ENCODE measurements around the gene BNIP2.

Gene BNIP2

DNA sequence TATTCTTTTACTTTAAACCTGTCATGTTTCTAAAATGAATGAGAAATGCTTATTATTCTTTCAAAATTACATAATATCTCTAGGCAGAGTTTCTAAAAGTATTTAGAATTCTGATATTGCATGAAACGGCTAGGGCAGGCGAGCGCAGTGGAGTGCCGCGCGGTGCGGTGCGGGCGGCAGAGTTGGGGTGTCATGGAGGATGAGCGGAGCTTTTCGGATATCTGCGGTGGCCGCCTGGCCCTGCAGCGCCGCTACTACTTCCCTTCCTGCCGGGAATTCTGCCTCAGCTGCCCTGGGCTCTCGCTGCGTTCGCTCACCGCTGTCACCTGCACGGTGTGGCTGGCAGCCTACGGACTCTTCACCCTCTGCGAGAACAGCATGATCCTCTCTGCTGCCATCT, 12.6 kb downstream of the BNIP2 start:
- Histone ChIP-seq H3K36me3 (ENCODE audit: control insufficient read depth, insufficient read depth, low read length) (no peaks in the 10 kb centered on the region), H3K27me3 (ENCODE audit: control insufficient read depth, insufficient read depth, low read length) (no peaks in the 10 kb centered on the region), H2AFZ (no peak overlapping the region)

DNA sequence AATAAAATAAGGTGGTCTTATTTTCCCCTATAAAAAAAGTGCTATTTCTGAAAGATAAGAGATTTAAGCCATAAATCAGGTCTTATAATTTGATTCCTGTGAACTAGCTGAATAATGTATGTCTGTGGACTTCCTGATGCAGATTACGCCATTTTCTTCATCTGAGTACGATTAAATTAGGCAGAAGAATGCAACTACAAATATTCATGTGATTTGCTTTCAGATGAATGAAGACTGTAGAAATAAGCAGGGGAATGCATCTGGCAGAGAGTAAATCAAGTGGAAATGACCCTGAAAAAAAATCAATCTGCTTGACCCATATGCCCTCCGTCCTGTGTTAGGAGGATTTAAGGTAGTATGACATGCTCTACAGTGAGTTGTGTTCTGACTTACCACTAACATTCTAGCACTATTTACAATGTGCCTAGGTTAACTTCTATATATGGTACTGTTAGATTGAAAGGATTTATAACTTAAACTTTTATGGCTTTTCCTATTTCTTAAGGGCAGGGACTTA, 14.7 kb downstream of the BNIP2 start:
- H3K27ac ChIP-seq, result no peak overlapping the region
- no peaks in the 10 kb centered on the region for H3K36me3 ChIP-seq (ENCODE audit: control insufficient read depth, insufficient read depth, low read length)
- no peaks in the 10 kb centered on the region for H3K79me2 ChIP-seq
- no peak overlapping the region for H3K4me3 ChIP-seq (ENCODE audit: low read depth, low read length)
- no peak overlapping the region for H3K4me2 ChIP-seq (ENCODE audit: low read length)
- H2AFZ ChIP-seq, result no peak overlapping the region
- H3K4me1 ChIP-seq, result no peaks in the 10 kb centered on the region
- TF ChIP-seq, protein P1, sequence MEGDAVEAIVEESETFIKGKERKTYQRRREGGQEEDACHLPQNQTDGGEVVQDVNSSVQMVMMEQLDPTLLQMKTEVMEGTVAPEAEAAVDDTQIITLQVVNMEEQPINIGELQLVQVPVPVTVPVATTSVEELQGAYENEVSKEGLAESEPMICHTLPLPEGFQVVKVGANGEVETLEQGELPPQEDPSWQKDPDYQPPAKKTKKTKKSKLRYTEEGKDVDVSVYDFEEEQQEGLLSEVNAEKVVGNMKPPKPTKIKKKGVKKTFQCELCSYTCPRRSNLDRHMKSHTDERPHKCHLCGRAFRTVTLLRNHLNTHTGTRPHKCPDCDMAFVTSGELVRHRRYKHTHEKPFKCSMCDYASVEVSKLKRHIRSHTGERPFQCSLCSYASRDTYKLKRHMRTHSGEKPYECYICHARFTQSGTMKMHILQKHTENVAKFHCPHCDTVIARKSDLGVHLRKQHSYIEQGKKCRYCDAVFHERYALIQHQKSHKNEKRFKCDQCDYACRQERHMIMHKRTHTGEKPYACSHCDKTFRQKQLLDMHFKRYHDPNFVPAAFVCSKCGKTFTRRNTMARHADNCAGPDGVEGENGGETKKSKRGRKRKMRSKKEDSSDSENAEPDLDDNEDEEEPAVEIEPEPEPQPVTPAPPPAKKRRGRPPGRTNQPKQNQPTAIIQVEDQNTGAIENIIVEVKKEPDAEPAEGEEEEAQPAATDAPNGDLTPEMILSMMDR (IDR thresholded peaks at IDR 0.05), result no peak
- no peaks in the 10 kb centered on the region for H3K9me3 ChIP-seq (ENCODE audit: control insufficient read depth, low read length)
- H3K9ac ChIP-seq, result no peak overlapping the region
- H3K27me3 ChIP-seq (ENCODE audit: control insufficient read depth, insufficient read depth, low read length), result no peaks in the 10 kb centered on the region

More for the DNA sequence above, 12.6 kb downstream of the BNIP2 start:
- TF ChIP-seq, protein P1 (IDR thresholded peaks at IDR 0.05), result no peak
- H3K4me2 ChIP-seq (ENCODE audit: low read length), result no peak overlapping the region
- H3K4me1 ChIP-seq, result no peaks in the 10 kb centered on the region
- H3K9ac ChIP-seq, result no peak overlapping the region
- H3K79me2 ChIP-seq, result no peaks in the 10 kb centered on the region
- no peak overlapping the region for H3K27ac ChIP-seq
- no peaks in the 10 kb centered on the region for H3K9me3 ChIP-seq (ENCODE audit: control insufficient read depth, low read length)
- H3K4me3 ChIP-seq (ENCODE audit: low read depth, low read length), result no peak overlapping the region

- H3K9ac ChIP-seq, result no peak overlapping the region
- TF ChIP-seq, protein P1 (IDR thresholded peaks at IDR 0.05), result no peak
- no peak overlapping the region for H3K4me2 ChIP-seq (ENCODE audit: low read length)
- no peak overlapping the region for H3K27ac ChIP-seq
- no peaks in the 10 kb centered on the region for H3K79me2 ChIP-seq
- H3K36me3 ChIP-seq (ENCODE audit: control insufficient read depth, insufficient read depth, low read length), result no peaks in the 10 kb centered on the region
- no peak overlapping the region for H2AFZ ChIP-seq
- no peaks in the 10 kb centered on the region for H3K4me1 ChIP-seq
- no peaks in the 10 kb centered on the region for H3K9me3 ChIP-seq (ENCODE audit: control insufficient read depth, low read length)
- no peaks in the 10 kb centered on the region for H3K27me3 ChIP-seq (ENCODE audit: control insufficient read depth, insufficient read depth, low read length)
- no peak overlapping the region for H3K4me3 ChIP-seq (ENCODE audit: low read depth, low read length)
Measured at GRCh38 chr15:59668556-59668955, 20.6 kb downstream of the BNIP2 start.

DNA sequence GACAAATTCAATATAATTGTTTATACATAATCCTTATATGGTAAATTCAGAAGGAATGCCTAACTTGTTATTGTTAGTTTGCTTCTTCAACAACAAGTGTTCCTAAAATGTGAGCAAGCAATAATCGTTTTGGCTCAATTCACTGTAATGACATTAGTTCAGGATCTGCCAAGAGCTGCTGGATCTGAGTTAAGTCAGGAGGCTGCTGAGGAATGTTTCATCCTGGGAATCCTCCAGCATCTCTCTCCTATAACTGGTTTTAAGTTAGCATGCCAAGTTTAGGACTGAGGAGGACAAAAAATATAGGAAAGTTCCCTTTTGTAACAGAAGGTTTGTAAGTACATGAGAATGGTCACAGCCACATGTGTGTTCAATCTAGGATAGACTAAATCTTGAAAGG, 26.9 kb downstream of the BNIP2 start:
- H3K9ac ChIP-seq, result no peak overlapping the region
- H3K27me3 ChIP-seq (ENCODE audit: control insufficient read depth, insufficient read depth, low read length), result no peaks in the 10 kb centered on the region
- H3K36me3 ChIP-seq (ENCODE audit: control insufficient read depth, insufficient read depth, low read length), result no peaks in the 10 kb centered on the region
- H3K4me2 ChIP-seq (ENCODE audit: low read length), result no peak overlapping the region
- H3K79me2 ChIP-seq, result no peaks in the 10 kb centered on the region
- no peaks in the 10 kb centered on the region for H3K9me3 ChIP-seq (ENCODE audit: control insufficient read depth, low read length)
- no peak overlapping the region for H3K4me3 ChIP-seq (ENCODE audit: low read depth, low read length)
- no peak overlapping the region for H3K27ac ChIP-seq
- H2AFZ ChIP-seq, result no peak overlapping the region
- TF ChIP-seq, protein P1 (IDR thresholded peaks at IDR 0.05), result no peak
- no peaks in the 10 kb centered on the region for H3K4me1 ChIP-seq

DNA sequence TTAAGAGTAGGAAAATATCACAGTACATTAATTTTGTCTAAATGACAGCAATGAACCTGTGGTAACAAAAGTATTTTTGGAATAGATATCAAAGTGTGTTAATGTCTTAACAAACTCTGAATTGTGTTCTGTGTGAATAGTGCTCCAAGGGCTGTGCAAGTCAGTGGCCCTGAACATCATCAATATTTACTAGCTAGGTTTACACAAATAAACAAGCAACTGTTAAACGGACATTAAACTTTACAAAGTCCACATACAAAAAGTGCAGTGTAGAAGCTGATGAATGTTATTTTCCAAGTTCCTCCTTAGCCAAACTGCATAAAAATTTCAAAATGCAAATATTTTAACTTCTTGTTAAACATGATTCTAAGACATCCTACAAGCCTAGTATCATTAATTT, 29.8 kb downstream of the BNIP2 start:
- H3K36me3 ChIP-seq (ENCODE audit: control insufficient read depth, insufficient read depth, low read length), result no peaks in the 10 kb centered on the region
- no peak overlapping the region for H3K4me2 ChIP-seq (ENCODE audit: low read length)
- H3K27me3 ChIP-seq (ENCODE audit: control insufficient read depth, insufficient read depth, low read length), result no peaks in the 10 kb centered on the region
- TF ChIP-seq, protein P1 (IDR thresholded peaks at IDR 0.05), result no peak
- H3K79me2 ChIP-seq, result peaks cover 3% of the 10 kb centered on the region
- H2AFZ ChIP-seq, result no peak overlapping the region
- H3K27ac ChIP-seq, result no peak overlapping the region
- no peak overlapping the region for H3K9ac ChIP-seq
- H3K9me3 ChIP-seq (ENCODE audit: control insufficient read depth, low read length), result no peaks in the 10 kb centered on the region
- no peaks in the 10 kb centered on the region for H3K4me1 ChIP-seq
- no peak overlapping the region for H3K4me3 ChIP-seq (ENCODE audit: low read depth, low read length)

Data from parathyroid adenoma (tissue), 2 donors.